HG02759 (cell line): ENCODE data around the gene PFKP.
A peak's percentile ranks its signal among the peaks of the same experiment; 100 is the strongest.
"Not testable (repeated sequence)": the region's sequence is repeated elsewhere in the genome, so short reads cannot be mapped to it uniquely, and the experiment has no call there.

ENCODE experiments used
- ATAC-seq: cut with Tn5 transposase; IDR thresholded peaks from one replicate; pipeline ENCODE4 v1.9.1; 2021; ENCODE audit warnings: mild to moderate bottlenecking, moderate library complexity; ENCODE audit not compliant: unreplicated experiment

PFKP gene

DNA sequence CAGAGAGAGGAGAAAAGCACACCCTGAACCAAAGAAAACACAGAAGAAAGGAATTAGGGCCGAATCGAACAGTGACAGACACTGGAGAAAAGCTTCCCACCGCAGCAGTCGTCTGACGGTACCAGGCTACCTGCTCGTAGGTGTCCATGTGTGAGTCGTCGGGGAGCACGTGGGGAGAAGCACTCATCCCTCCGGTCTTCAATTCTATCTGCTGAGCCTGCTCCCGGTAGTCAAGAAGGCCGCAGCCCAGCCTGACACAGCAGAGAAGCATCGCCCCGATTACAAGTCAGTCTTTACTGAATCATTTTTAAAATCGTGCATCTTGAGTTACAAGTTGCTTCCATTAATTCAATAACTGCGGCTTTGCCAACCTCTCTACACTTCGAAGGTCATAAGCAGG lies 80.7 kb downstream of the PFKP start:
- ATAC-seq = no peak

DNA sequence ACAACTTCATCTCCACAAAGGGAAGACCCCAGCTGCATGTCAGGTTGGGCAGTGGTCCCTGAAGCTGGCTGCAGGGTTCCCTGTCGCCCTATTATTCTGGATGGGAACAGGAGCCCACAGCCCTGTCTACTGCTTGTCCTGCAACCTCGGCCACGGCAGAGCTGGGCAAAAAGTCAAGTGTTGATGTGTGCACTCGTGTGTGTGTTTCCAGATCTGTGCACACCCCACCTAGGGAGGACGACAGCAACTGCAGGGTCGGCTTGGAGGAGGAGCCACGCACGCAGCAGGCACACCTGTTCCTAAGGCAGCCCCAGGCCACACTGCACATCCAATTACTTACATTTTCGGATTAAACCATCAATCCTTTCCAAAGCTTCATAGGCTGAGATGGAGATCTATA lies 81.6 kb downstream of the PFKP start:
- no peak for ATAC-seq

DNA sequence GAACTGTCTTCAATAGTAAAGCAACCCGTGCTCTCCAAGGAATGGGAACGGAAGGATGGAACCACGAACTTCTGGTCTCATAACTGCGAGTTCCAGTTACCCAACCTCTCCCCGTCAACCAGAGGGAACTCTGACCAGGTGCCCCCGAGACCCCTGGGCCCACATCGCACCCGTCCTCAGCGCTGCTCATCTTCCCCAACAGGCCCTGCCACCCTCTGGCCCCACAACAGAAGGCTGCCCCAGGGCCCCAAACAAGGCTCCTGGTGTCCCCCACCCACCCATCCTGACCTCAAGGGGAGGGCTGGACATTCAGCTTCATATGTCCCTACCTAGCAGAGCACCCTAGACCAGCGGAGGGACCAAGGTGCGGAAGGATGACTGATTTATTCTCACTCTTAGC lies 82.6 kb downstream of the PFKP start:
- no peak for ATAC-seq

DNA sequence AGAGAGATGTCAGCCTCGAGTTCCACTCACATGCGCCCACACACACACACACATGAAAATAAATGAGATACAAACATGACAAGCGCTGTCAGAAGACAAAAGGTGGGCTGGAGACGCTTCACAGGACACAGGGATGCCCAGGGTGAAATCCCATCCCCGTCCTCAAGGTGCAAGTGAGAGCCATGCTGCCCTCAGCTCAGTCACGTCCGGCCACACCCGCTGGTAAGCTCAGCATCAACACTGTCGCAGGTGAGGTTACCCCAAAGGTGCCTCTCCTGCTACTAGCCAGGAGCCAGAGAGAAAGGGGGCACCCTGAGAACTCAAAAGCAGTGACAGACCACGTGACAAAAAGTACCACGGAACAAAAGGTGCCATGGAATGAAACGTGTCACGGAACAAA lies 83.0 kb downstream of the PFKP start:
- ATAC-seq = no peak

DNA sequence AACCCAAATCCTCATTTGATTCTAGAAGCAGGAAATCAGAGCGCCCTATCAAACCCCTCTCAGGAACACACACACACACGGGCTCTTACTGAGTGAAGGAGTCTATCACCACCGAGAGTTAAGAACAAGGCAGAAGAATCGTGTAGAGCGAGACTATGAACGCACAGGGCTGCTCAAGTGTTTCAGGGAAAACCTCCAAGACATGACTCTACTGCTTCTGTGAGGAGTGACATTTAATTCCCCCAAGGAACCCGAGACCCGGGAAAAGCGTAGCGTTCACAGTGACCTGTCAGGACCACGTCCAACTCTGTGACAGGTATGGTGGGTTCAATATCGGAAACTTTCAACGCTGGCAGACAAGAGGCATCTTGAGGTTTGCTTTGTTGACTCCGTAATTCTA lies 83.6 kb downstream of the PFKP start:
- ATAC-seq = no peak

DNA sequence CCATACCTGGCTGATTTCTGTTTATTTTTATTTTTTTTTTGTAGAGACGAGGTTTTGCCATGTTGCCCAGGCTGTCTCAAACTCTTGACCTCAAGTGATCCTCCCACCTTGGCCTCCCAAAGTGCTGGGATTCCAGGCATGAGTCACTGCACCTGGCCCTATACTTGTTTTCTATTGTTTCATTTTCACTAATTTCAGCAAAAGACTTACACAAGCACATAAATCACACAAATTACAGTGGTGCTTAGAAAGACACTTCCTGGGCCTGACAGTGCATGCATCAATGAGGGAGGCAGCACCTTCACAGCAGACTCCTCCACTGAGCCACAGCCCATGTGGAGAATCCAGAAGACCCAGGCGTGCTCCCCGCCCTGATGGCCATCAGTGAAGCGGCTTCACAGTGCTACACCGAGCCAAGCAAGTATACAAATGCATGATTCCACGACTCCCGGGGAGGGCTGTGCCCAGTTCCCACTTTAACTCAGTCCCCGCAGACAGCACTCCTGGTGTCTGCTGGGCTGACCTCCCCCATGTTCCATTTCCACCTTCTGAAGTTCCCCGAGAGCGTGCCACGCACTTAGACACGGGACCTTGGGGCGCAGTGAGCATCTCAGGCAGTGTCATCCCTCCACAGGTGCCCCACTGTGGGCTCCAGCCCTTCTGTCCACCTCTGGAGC lies 84.7 kb downstream of the PFKP start:
- ATAC-seq = no peak

DNA sequence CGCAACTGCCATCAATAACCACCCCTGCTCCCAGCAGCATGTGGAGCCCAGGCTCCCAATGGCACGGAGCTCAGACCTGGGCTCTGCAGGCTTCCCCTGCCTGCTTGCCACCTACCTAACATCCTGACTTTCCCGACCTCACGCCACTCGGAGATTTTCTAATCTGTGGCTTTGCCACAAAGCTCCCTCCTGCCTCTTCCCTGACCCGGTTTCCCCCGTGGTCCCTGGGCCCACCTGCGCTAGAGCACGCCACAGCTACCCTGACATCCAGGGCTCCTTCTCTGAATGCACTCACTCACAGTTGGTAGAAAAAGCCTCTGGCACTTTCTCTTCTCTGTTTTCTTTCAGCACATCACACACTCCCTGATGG lies 85.2 kb downstream of the PFKP start:
- ATAC-seq = no peak

DNA sequence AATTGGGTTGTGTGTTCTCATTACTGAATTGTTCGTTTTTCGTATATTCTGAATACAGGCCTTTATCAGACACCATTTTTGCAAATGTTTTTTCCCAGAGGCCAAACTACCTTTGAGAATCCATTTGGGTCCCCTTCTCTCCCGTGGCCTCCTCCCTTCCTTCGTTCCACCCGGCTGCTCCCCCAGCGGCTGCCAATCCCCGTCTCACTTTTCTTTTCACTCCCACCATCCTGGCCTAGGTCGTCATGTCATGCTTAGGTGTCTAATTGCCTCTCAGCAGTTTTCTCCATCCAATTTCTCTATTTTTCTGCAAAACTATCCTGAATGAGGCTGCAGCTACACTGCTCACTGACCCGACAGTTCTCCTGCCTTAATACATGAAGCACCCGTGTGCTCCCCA lies 87.3 kb downstream of the PFKP start:
- no peak for ATAC-seq

DNA sequence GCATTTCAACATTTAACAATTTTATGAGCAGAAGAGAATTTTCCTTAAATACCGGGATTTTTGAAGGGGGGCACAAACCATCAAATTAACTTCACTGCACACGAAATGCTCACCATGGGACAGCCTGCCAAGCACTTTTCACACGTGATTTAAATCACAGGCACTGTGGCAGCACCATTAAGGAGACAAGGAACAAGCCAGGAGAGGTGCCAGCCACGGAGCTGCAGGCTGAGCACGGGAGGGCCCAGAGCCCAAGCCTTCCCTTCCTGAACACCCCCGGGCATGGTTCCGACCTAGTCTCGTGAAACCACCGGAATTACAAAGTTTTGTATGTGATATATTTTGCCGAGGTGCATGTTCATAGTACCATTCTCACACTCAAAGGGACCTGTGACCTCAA lies 91.8 kb downstream of the PFKP start:
- ATAC-seq = no peak

DNA sequence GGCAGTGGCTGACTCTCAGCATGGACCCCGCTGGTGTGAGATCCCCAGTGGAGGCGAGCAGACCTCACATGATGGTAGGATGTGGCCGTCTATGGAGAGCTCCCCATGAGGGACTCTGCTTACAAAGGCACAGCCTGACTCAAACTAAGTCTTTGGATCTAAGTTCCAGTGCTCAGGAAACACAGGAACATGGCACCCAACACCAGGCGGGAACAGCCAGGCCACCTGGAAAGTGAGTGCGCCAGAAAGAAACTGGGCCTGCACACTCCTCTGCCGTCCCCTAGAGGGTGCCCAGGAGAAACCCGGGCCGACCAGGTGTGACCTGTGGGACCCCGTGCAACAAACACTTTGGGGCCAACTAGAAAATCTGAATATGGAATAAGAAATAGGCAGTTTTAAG lies 95.2 kb downstream of the PFKP start:
- ATAC-seq = no peak

DNA sequence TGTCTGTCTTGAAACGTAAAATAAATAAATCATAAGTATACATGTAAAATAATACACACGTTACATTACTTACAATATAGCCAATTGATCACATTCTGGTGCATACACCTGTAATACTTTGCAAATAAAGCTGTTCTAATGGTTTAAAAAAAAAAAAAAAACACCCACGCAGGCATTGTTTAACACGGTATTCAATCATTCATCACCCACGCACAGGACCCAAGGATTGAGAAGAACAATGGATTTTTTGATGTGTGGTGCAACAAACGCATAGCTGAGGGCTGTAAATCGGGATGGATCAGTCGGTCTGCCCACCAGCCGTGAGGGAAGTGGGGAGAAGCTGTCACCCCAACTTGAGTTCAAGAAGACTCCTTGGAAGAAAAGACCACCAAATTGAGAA lies 96.5 kb downstream of the PFKP start:
- no peak for ATAC-seq

DNA sequence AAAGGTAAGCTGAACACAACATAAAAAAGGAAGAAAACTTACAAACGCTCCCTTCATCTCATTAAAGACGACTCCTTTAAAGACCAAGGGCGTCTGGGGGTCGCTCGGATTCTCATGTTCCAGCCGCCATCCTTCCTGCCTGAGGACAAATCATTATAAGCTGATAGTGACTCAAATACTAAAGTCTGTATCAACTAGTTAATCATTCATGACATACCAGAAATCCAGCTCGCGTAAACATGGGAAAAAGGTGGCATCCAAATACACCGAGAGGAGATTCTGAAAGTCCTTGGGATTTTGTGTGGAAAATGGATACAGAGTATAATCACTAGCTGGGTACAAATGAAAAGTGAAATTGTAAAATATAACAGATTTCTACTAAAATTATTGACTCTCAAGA lies 97.8 kb downstream of the PFKP start:
- no peak for ATAC-seq

DNA sequence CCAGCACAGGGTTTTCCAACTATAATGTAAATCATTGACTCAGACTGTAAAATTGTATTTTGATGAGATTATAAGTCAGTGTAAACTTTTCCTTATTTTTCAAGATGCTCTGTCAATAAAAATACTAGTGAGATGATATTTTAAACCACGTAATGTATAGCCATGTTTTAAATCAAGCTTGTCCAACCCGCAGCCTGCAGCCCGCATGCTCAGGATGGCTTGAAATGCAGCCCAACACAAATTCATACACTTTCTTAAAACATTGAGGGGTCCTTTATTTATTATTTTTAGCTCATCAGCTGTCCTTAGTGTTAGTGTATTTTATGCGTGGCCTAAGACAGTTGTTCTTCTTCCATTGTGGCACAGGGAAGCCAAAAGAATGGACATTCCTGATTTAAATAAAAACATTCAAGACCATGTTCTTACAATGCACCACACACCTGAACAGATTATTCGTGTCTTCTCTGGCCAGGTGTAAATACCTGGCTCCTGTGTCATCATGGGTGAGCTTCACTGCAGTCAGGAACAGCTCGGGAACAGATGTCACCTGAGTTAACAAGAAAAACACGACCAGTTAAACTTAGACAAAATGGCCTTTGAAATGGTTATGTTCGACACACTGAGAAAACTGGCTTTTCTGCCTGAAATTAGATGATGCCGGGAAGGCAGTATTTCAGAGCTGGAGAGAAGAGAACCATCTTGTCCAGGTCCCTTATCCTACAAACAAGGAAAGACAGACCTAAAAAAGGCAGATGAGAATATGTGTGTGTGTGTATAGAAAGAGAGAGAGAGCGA lies 99.3 kb downstream of the PFKP start:
- no peak for ATAC-seq

DNA sequence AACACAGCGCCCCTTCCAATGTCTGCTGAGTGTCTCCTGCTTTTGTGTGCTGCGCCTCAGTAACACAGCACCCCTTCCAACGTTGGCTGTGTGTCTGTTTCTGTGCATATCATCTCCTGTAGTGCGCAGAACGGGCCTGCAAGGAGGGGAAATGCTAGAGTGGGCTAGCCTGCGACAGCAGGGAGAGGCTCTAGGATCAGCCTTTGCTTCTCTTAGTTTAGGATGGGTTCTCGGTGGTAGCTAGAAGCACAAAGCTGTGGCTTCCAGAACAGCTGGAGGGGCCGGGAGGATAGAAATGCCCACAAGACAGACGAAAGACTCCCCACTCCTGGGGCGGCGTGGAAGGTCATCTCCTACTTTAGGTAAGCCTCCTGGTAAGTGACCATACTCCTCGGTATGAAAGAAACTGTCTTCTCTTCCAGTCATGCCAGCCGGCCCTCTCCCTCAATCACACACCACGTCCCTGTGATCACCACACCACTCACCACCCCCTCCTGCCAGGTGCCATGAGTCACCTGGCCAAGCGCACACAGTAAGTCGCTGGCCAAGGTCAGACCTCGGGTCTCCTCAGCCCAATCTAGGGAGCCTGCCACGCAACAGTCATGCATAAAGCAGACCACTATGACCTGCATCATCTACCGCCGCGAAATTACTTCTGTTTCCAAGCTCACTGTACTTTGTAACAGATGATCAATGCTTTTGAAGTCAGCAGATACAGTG lies 100.4 kb downstream of the PFKP start:
- ATAC-seq = no peak

DNA sequence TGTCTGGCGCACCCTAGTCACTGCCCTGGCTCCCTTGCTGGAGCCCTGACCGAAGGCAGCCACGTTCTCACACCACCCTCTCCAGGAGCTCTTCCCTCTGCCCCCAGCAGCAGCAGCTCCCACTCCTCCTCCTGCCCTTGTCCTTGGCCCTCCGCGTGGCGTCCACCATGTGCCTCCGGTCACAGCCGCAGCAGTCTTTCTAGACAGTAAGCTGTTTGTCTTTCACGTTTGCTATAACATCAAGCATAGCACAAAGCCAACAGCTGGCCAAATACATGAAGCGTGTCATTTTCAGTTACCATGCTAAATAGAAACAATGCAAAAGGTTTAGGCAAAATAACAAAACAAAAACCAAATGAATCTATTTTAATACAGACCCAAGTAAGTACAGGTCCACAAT lies 101.9 kb downstream of the PFKP start:
- no peak for ATAC-seq

DNA sequence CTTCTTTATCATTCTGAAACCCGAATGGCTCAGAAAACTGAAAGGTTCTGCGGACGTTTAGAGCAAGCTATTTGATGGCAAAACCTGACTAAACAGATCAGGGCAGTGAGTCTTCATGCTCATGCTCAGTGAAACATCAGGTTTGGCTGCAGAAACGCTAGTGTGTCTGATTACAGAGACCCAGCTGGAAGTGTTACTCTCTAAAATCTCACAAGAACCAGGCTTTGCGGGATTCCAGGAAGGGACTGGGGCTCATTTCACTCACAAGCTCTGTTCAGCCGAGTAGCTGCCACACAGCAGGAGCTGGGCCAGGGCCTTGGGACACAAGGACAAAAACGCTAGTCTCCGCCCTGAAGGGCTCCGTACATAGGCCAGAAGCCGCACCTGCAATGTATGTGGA lies 102.3 kb downstream of the PFKP start:
- ATAC-seq = no peak

DNA sequence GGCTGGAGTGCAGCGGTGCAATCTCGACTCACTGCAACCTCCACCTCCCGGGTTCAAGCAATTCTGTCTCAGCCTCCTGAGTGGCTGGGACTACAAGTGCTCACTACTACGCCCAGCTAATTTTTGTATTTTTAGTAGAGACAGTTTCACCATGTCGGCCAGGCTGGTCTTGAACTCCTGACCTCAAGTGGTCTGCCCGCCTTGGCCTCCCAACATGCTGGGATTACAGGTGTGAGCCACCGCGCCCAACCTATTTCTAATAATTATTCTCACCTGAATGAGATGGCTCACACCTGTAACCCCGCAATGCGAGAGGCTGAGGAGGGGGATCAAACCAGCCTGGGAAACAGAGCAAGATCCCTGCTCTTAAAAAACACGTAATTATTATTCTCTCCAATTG lies 104.1 kb downstream of the PFKP start:
- ATAC-seq = not testable (repeated sequence)

DNA sequence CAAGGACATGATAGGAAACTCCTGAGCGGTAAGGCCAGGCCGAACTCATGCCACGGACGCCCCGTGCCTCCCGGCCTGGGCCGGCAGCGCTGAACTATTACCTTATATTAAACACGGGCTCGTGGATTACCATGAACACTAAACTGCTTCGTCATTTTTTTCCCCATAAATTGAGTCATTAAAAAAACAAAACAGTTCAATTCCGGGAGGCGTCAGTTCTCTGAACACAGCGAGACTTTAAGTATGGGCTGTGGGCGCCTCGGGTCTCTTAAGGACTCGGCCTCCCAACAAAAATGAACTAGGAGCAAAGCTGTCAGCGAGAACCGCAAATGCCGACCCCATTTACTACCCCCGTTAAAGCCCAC lies 104.7 kb downstream of the PFKP start:
- no peak for ATAC-seq

DNA sequence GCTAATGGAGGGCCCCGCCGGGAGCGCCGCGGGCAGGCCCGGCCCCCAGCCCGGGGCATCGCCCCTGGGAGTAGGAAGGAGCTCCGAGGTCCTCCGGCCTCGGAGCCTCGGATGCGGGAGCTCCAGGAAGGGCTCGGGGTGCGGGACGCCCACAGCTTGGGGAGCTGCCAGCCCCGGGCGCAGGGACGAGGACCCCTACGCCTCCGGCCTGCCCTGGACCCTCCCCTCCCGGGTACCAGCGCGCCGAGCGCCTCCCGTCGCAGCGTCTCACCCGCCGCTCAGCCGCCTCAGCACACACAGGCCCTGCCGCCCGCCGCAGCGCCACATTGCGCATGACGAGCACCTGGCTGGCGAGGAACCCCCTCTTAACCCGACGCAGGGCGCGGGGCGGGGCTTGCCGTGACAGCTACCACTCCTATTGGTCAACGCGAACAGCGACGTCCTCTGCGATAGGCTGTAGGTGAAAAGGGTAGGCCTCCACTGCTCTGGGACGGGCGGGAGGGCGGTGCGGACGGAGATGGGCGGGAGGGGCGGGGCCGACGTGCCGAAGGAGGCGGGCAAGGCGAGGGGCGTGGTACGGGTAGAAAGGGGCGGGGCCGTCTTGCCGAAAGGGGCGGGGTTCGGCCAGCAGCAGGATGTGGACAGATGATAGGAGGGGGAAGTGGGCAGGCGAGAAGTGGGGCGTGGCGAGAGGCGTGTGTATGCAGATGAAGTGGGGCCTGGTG lies 105.3 kb downstream of the PFKP start, which contains the start of gene PITRM1:
Gene PITRM1, minus strand, starts transcription at position 337 of the 725 bp plus-strand sequence. Its CDS starts 10 bp downstream, at position 327.
- ATAC-seq = peak; percentile 94

DNA sequence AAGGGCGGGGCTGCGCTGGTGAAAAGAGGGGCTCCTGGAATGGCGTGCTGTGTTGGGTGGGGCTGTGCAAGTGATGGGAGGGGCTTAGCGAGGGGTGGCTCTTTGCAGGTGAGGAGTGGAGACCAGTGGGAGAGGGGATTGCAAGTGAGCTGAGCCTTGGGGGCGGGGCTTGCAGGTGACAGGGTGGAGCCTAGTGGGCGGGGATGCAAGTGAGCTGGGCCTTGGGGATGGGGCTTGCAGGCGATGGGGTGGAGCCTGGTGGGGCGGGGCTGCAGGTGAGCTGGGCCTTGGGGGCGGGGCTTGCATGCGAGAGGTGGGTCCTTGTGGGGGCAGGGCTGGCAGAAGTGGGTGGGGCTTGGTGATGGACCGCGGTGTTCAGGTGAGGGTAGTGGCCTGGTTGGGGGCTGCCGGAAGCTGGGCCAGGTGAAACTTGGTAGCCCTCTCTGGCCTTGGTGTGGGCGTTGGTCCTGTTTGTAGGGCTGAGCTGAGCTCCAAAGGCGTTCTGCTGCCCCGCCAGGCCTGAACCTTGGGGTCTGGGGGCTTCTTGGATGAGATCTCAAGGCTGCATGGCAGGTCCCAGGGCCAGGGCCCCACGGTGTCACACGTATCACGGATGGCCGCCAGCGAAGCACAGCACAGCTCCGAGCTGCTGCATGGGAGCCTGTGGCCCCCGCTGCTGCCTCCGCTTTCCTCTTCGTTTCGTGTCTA lies 106.0 kb downstream of the PFKP start:
- peak; percentile 26 for ATAC-seq

DNA sequence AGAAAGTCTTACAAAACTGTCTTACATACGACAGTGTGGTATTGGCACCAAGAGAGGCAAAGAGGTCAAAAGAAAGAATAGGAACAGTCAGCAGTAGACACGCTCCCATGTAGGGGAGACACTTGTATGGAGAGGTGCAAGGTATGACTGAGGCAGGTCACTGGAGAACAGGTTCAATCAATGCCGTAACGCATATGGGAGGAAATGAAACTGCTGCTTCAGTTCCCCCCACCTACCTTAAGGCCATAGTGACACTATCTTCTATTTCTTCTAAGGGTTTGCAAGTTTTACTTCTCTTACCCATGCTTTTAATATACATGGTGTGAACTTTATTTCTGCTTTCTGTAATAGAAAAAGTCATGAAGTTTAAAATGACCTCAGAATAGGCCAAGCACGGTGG lies 110.7 kb downstream of the PFKP start:
- ATAC-seq = no peak
